Suprapubic skin (tissue), 4 donors: ENCODE results near the gene TTC19. TPM values are rescaled to one million over a fixed set of nuclear protein-coding genes. Genes with fewer than 3 reads are reported as not detected.
"Not testable (repeated sequence)": the region's sequence is repeated elsewhere in the genome, so short reads cannot be mapped to it uniquely, and the experiment has no call there.

Experiments
- DNase-seq, 2 donors: peaks; one replicate each; pipeline ENCODE4 v3.0.0-alpha.2; 2019; ENCODE audit warnings: low spot score in 2 of 2
- H3K27ac ChIP-seq: fragments of 200-600 bp; sonication (generic); one replicate; pipeline ENCODE4 v1.5.1; 2019
- H3K27me3 ChIP-seq: fragments of 200-600 bp; sonication (generic); one replicate; pipeline ENCODE4 v1.5.1; 2019
- H3K36me3 ChIP-seq: fragments of 200-600 bp; sonication (generic); one replicate; pipeline ENCODE4 v1.5.1; 2019
- H3K4me1 ChIP-seq: fragments of 200-600 bp; sonication (generic); one replicate; pipeline ENCODE4 v1.5.1; 2019
- H3K4me3 ChIP-seq: fragments of 200-600 bp; sonication (generic); one replicate; pipeline ENCODE4 v1.5.1; 2019; ENCODE audit warnings: mild to moderate bottlenecking
- H3K9me3 ChIP-seq: fragments of 200-600 bp; sonication (generic); one replicate; pipeline ENCODE4 v1.5.1; 2019
- EP300 ChIP-seq: sonication (generic); formaldehyde crosslinking; IDR thresholded peaks from one replicate; pipeline ENCODE4 v1.6.1; 2017; ENCODE audit warnings: antibody characterized with exemption
- POLR2A ChIP-seq, 2 donors: fragments of 450-650 bp; IDR thresholded peaks; one replicate each; pipeline ENCODE4 v1.6.1; 2017; ENCODE audit warnings: antibody characterized with exemption in 2 of 2, mild to moderate bottlenecking in 2 of 2, moderate library complexity in 2 of 2
- POLR2AphosphoS5 ChIP-seq, 3 donors: sonication (generic); formaldehyde crosslinking; IDR thresholded peaks; one replicate each; pipeline ENCODE4 v1.6.1; 2017; ENCODE audit warnings: antibody characterized with exemption in 3 of 3
- WGBS: methylation state at CpG from one replicate; pipeline ENCODE4 v1.1.5; 2018; 5-methylcytosine and 5-hydroxymethylcytosine counted together
- total RNA-seq, 4 donors: library from RNA; depleted of rRNA; stranded (reverse); fragments of >200 nt; gene quantifications; one replicate each; pipeline ENCODE4 v1.1.0, GENCODE V29; 2016
- TF ChIP-seq, protein P1 (sequence below), 2 donors: fragments of 200-600 bp in 1 of 2; fragments of 450-650 bp in 1 of 2; sonication (generic) in 1 of 2; IDR thresholded peaks; one replicate each; pipeline ENCODE4 v1.5.1; 2016 to 2019; ENCODE audit warnings: antibody characterized with exemption in 2 of 2, mild to moderate bottlenecking in 1 of 2, moderate library complexity in 1 of 2

TTC19 gene
- total RNA-seq, 4 donors from 2014 or later: 42.6 to 72.6 (median 48.7) TPM

DNA sequence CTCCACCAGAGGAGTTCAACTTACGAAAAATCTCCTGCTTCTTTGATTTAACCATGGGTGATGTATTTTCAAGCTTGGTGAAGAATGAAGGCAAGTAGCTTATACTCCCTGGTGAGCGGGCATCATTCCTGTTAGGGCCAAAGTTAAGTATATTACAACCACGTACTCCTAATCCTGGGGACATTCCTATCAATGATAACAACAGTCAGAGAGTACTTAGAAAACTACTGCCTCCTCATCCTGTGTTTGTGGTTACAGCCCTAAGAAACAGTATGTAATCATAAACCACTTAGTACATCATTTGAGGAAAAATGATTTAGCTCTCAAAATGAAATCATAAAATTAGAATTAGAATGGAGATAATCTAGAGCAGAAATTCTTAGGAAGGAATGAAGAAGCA, 47.3 kb downstream of the TTC19 start:
- TF ChIP-seq EP300 (no peak), POLR2A (IDR thresholded peaks at IDR 0.05) (no peak), POLR2AphosphoS5 (IDR thresholded peaks at IDR 0.05) (no peak)
- TF ChIP-seq, protein P1, sequence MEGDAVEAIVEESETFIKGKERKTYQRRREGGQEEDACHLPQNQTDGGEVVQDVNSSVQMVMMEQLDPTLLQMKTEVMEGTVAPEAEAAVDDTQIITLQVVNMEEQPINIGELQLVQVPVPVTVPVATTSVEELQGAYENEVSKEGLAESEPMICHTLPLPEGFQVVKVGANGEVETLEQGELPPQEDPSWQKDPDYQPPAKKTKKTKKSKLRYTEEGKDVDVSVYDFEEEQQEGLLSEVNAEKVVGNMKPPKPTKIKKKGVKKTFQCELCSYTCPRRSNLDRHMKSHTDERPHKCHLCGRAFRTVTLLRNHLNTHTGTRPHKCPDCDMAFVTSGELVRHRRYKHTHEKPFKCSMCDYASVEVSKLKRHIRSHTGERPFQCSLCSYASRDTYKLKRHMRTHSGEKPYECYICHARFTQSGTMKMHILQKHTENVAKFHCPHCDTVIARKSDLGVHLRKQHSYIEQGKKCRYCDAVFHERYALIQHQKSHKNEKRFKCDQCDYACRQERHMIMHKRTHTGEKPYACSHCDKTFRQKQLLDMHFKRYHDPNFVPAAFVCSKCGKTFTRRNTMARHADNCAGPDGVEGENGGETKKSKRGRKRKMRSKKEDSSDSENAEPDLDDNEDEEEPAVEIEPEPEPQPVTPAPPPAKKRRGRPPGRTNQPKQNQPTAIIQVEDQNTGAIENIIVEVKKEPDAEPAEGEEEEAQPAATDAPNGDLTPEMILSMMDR (IDR thresholded peaks at IDR 0.05): no peak
- H3K27ac ChIP-seq: no peak overlapping the region
- H3K4me1 ChIP-seq: no peaks in the 10 kb centered on the region
- H3K4me3 ChIP-seq: no peak overlapping the region
- WGBS: 94% methylated on average over 3 of the region's 3 CpGs
- H3K9me3 ChIP-seq: no peaks in the 10 kb centered on the region
- peaks cover 86% of the 10 kb centered on the region for H3K36me3 ChIP-seq
- H3K27me3 ChIP-seq: no peaks in the 10 kb centered on the region
- DNase-seq: no peak

DNA sequence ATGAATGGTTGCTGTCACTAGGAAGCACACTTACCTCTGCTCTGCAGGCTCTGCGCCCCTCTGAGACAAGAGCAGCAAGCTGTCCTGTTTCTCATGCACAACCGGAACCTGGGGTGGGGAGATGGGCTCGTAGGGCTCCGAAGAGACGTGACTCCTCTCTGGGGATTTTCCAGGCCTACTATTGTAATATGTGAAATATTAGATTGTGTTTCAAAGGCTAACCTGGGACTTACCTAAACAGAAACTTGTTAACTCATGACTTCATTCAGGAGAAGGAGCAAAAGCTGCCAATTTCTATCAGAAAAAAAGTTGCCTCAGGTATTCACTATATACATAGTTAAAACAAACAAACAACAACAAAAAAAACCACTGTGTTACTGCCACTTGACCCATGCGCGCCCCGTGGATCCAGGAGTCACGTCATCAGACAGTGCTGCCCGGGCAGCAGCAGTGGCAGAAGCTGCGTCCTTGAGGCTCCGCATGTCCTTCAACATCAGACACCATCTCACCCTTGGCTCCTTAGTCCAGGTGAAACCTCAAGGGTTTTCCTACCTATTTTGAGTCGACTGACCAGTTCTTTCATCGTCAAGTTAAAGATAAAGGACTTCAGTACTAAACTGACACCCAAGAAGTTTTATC, 49.3 kb downstream of the TTC19 start:
- H3K36me3 ChIP-seq: peaks cover 88% of the 10 kb centered on the region
- no peak for DNase-seq

DNA sequence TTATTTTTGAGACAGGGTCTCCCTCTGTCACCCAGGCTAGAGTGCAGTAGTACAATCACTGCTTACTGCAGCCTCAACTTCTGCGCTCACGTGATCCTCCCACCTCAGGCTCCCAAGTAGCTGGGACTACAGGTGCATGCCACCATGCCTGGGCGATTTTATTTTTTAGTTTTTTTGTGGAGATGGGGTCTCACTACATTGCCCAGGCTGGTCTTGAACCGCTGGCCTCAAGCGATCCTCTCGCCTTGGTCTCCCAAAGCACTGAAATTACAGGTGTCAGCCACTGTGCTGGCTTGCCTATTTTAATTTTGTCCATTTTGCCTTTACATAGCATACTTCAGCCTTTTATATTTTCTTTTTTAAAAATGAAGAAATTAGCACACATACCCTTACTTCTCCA, 51.2 kb downstream of the TTC19 start:
- H3K36me3 ChIP-seq: peaks cover 88% of the 10 kb centered on the region
- H3K9me3 ChIP-seq: no peaks in the 10 kb centered on the region
- no peak overlapping the region for H3K27ac ChIP-seq
- TF ChIP-seq POLR2AphosphoS5 (IDR thresholded peaks at IDR 0.05) (no peak), EP300 (no peak), POLR2A (IDR thresholded peaks at IDR 0.05) (no peak)
- TF ChIP-seq, protein P1 (IDR thresholded peaks at IDR 0.05): no peak
- DNase-seq: no peak
- no peaks in the 10 kb centered on the region for H3K27me3 ChIP-seq
- H3K4me3 ChIP-seq: no peak overlapping the region
- no peaks in the 10 kb centered on the region for H3K4me1 ChIP-seq
- 96% methylated on average over 6 of the region's 6 CpGs for WGBS

More for the DNA sequence above, 49.3 kb downstream of the TTC19 start:
- 85% methylated on average over 14 of the region's 14 CpGs for WGBS
- no peak overlapping the region for H3K4me3 ChIP-seq
- H3K9me3 ChIP-seq: no peaks in the 10 kb centered on the region
- no peaks in the 10 kb centered on the region for H3K27me3 ChIP-seq
- no peaks in the 10 kb centered on the region for H3K4me1 ChIP-seq
- TF ChIP-seq EP300 (no peak), POLR2A (IDR thresholded peaks at IDR 0.05) (no peak), POLR2AphosphoS5 (IDR thresholded peaks at IDR 0.05) (no peak)
- TF ChIP-seq, protein P1 (IDR thresholded peaks at IDR 0.05): no peak
- no peak overlapping the region for H3K27ac ChIP-seq

DNA sequence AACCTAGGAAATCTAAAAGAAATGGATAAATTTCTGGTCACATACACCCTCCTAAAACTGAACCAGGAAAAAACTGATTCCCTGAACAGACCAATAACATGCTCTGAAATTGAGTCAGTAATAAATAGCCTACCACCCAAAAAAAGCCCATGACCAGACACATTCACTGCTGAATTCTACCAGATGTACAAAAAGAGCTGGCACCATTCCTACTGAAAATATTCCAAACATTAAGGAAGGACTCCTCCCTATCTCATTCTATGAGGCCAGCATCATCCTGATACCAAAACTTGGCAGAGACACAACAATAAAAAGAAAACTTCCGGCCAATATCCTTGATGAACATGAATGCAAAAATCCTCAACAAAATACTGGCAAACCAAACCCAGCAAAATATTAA, 52.9 kb downstream of the TTC19 start:
- TF ChIP-seq EP300: no peak
- no peak for TF ChIP-seq POLR2A (IDR thresholded peaks at IDR 0.05)
- TF ChIP-seq, protein P1 (IDR thresholded peaks at IDR 0.05): no peak
- no peak for TF ChIP-seq POLR2AphosphoS5 (IDR thresholded peaks at IDR 0.05)
- no peak for DNase-seq
- Histone ChIP-seq H3K4me3 (no peak overlapping the region), H3K27ac (no peak overlapping the region), H3K9me3 (no peaks in the 10 kb centered on the region), H3K27me3 (no peaks in the 10 kb centered on the region), H3K36me3 (peaks cover 93% of the 10 kb centered on the region), H3K4me1 (no peaks in the 10 kb centered on the region)
- WGBS: 27% methylated on average over 1 of the region's 1 CpG

DNA sequence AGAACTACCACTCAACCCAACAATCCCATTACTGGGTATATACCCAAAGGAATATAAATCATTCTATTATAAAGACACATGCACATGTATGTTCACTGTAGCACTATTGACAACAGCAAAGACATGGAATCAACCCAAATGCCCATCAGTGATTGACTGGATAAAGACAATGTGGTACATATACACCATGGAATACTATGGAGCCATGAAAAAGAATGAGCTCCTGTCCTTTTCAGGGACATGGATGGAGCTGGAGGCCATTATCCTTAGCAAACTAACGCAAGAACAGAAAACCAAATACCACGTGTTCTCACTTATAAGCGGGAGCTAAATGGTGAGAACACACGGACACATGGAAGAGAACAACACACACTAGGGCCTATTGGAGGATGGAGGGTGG, 55.5 kb downstream of the TTC19 start:
- WGBS: 75% methylated on average over 4 of the region's 4 CpGs
- H3K36me3 ChIP-seq: peaks cover 92% of the 10 kb centered on the region
- H3K4me1 ChIP-seq, H3K9me3 ChIP-seq, H3K27me3 ChIP-seq, H3K4me3 ChIP-seq, DNase-seq, H3K27ac ChIP-seq: not testable (repeated sequence)

DNA sequence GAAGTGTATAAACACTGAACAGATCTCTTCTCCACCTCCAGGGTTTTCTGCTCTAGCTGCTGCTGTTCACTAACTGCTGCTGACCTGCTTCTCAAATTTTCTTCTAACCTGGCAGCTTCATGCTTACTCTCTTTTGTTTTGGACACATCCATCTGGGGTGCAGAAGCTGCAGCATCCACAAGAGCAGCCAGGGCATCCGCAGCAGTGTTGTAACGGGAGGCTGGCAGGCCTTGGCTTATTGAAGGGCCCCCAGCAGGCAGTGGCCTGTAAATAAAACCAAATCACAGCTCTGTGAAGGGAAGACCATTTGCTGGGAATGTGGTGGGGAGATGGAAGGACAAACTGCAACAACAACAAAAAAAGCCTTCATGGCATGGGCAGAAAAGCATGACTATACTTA, 62.0 kb downstream of the TTC19 start:
- H3K9me3 ChIP-seq: no peaks in the 10 kb centered on the region
- no peak for TF ChIP-seq EP300
- no peak for TF ChIP-seq POLR2AphosphoS5 (IDR thresholded peaks at IDR 0.05)
- TF ChIP-seq, protein P1 (IDR thresholded peaks at IDR 0.05): no peak
- no peak for TF ChIP-seq POLR2A (IDR thresholded peaks at IDR 0.05)
- DNase-seq: no peak
- H3K27me3 ChIP-seq: no peaks in the 10 kb centered on the region
- no peak overlapping the region for H3K4me3 ChIP-seq
- H3K36me3 ChIP-seq: peaks cover 89% of the 10 kb centered on the region
- H3K27ac ChIP-seq: no peak overlapping the region
- 91% methylated on average over 2 of the region's 2 CpGs for WGBS
- no peaks in the 10 kb centered on the region for H3K4me1 ChIP-seq
